GM12891 (cell line): Measurements from ENCODE around the gene TRIM38.

ENCODE experiments used
- PAX5 ChIP-seq: IDR thresholded peaks from 2 replicates; pipeline ENCODE4 v1.6.1; 2011; ENCODE audit warnings: low read length, moderate library complexity, mild to moderate bottlenecking; ENCODE audit not compliant: insufficient read depth, severe bottlenecking
- POLR2A ChIP-seq: IDR thresholded peaks from 2 replicates; pipeline ENCODE4 v1.6.1; 2011; ENCODE audit warnings: low read depth, low read length, control low read depth
- POLR2AphosphoS5 ChIP-seq: IDR thresholded peaks from 2 replicates; pipeline ENCODE4 v1.6.1; 2011; ENCODE audit warnings: low read depth, low read length, control low read depth
- POU2F2 ChIP-seq: IDR thresholded peaks from 2 replicates; pipeline ENCODE4 v1.6.1; 2011; ENCODE audit warnings: low read depth, mild to moderate bottlenecking, control low read depth, low read length, moderate library complexity
- SPI1 ChIP-seq: IDR thresholded peaks from 2 replicates; pipeline ENCODE4 v1.6.1; 2011; ENCODE audit warnings: low read depth, low read length, control low read depth
- TAF1 ChIP-seq: IDR thresholded peaks from 2 replicates; pipeline ENCODE4 v1.6.1; 2011; ENCODE audit warnings: low read depth, low read length, control low read depth

DNA sequence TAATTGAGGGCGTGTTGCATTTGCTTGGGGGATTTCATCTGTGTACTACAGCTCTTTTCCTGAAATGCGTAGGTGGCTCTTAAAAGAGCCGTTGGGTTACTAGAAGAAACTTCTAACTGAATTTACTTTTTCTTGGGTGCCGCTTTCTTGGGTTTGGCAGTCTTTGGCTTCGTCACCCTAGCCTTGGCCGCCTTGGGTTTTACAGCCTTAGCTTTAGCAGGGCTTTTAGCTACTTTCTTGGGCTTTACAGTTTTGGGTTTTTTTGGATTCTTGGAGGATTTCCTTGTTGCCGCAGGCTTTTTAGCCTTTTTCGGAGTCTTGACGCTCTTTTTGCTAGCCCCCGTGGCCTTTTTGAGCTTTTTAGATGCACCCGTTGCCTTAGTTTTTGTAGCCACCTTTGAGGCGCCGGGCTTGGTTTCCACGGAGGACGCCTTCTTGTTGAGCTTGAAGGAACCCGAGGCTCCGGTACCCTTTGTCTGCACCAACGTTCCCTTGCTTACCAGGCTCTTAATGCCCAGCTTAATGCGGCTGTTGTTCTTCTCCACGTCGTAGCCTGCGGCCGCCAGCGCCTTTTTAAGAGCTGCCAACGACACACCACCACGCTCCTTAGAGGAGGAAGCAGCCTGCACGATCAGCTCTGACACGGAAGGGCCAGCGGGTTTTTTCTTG lies 54.5 kb downstream of the TRIM38 start:
- TF ChIP-seq POLR2A (no peak), POLR2AphosphoS5 (no peak), SPI1 (no peak), TAF1 (no peak), POU2F2 (no peak), PAX5 (no peak)
